ENCODE data around the gene APOF. TPM values are rescaled to one million over a fixed set of nuclear protein-coding genes. Genes with fewer than 3 reads are reported as not detected.
A peak's percentile ranks its signal among the peaks of the same experiment; 100 is the strongest.
"Not testable (repeated sequence)": the region's sequence is repeated elsewhere in the genome, so short reads cannot be mapped to it uniquely, and the experiment has no call there.

The APOF gene, protein sequence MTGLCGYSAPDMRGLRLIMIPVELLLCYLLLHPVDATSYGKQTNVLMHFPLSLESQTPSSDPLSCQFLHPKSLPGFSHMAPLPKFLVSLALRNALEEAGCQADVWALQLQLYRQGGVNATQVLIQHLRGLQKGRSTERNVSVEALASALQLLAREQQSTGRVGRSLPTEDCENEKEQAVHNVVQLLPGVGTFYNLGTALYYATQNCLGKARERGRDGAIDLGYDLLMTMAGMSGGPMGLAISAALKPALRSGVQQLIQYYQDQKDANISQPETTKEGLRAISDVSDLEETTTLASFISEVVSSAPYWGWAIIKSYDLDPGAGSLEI
- total RNA-seq: not detected in 2 replicates
- long read RNA-seq: 0 reads

DNA sequence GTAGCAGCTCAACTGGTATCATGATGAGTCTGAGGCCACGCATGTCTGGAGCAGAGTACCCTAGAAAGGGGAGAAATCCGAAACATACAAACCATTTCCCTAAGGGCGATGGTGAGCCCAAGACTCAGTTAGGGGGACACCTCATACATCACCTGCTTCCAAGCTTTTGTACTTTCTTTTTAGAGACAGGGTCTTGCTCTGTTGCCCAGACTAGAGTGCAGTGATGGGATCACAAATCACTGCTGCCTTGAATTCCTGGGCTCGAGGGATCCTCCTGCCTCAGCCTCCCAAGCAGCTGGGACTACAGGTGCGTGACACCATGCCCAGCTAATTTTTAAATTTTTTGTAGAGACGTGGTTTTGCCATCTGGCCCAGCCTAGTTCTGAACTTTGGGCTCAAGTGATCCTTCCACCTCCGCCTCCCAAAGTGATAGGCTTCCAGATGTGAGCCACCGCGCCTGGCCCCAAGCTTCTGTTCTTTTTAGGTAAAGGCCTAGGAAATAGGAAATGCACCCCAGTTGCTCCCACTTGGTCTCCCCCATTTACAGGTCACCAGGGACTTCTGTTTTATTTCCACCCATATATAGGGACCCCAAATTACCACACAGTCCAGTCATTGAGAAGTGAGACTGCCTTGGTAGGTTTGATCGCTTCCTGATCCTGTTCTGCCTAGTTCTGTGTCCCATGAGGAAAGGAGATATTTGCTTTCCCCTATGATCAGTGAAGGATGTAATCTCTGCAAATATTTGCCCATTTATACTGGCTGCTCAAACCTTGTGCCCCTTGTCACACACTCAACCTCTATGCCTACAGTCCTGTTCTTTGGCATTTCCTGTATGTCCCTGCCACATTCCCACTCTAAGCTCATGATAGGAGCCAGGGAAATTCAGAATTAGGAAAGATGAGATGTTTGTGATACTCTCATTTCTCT is at the start of gene APOF:
Gene APOF (minus strand): TSS at position 728 of the 930 bp plus-strand sequence. CDS start 112 bp downstream, at position 616.
- peak within 1 kb of the TSS; percentile 96 for H3K4me3 Mint-ChIP-seq
- no peak within 1 kb of the TSS for H3K27ac Mint-ChIP-seq (ENCODE audit: unreplicated experiment)
- no peaks in the 10 kb centered on the region for H3K9me3 Mint-ChIP-seq
- H3K36me3 Mint-ChIP-seq (ENCODE audit: low read depth): no peaks in the 10 kb centered on the region
- DNase-seq (ENCODE audit: low read depth, low spot score): no peak
- no peak for TF ChIP-seq CTCF (conservative IDR thresholded peaks at IDR 0.05)
- peaks cover 13% of the 10 kb centered on the region for H3K27me3 Mint-ChIP-seq (ENCODE audit: low read depth)
- peaks cover 19% of the 10 kb centered on the region for H3K4me1 Mint-ChIP-seq

- Mint-ChIP-seq H3K4me3 (no peak overlapping the region), H3K4me1 (no peaks in the 10 kb centered on the region), H3K27me3 (ENCODE audit: low read depth) (no peaks in the 10 kb centered on the region), H3K36me3 (ENCODE audit: low read depth) (no peaks in the 10 kb centered on the region), H3K9me3 (no peaks in the 10 kb centered on the region), H3K27ac (ENCODE audit: unreplicated experiment) (no peak overlapping the region)
- no peak for TF ChIP-seq CTCF (conservative IDR thresholded peaks at IDR 0.05)
- DNase-seq (ENCODE audit: low read depth, low spot score): no peak
Measured at GRCh38 chr12:56411781-56412639, 49.4 kb upstream of the APOF start.

DNA sequence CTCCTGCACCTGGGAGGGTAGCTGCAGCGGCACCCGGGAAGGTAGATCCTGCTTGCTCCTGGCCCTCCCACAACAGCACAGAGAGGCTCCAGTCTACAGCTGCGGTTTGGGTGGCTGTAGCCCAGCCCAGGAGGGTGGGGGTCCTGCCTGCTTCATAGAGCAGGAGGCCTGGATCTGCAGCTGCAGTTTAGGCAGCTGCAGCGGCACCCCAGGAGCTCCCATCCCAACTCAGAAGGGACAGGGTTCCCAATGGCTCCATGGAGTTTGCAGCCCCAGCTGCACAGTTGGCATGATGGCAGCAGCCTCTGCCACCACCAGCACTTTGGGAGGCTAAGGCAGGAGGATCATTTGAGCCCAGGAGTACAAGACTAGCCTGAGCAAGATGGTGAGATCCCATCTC is 48.1 kb upstream of the APOF start:
- Mint-ChIP-seq H3K36me3 (ENCODE audit: low read depth) (no peaks in the 10 kb centered on the region), H3K27me3 (ENCODE audit: low read depth) (no peaks in the 10 kb centered on the region), H3K27ac (ENCODE audit: unreplicated experiment) (no peak overlapping the region), H3K4me1 (no peaks in the 10 kb centered on the region), H3K4me3 (no peak overlapping the region), H3K9me3 (no peaks in the 10 kb centered on the region)
- TF ChIP-seq CTCF (conservative IDR thresholded peaks at IDR 0.05): no peak
- no peak for DNase-seq (ENCODE audit: low read depth, low spot score)

GRCh38 chr12:56408799-56409417 is 46.3 kb upstream of the APOF start:
- Mint-ChIP-seq H3K27me3 (ENCODE audit: low read depth) (no peaks in the 10 kb centered on the region), H3K4me3 (no peak overlapping the region), H3K27ac (ENCODE audit: unreplicated experiment) (no peak overlapping the region), H3K4me1 (no peaks in the 10 kb centered on the region), H3K36me3 (ENCODE audit: low read depth) (no peaks in the 10 kb centered on the region), H3K9me3 (peaks cover 2% of the 10 kb centered on the region)
- TF ChIP-seq CTCF (conservative IDR thresholded peaks at IDR 0.05): no peak
- DNase-seq (ENCODE audit: low read depth, low spot score): no peak

DNA sequence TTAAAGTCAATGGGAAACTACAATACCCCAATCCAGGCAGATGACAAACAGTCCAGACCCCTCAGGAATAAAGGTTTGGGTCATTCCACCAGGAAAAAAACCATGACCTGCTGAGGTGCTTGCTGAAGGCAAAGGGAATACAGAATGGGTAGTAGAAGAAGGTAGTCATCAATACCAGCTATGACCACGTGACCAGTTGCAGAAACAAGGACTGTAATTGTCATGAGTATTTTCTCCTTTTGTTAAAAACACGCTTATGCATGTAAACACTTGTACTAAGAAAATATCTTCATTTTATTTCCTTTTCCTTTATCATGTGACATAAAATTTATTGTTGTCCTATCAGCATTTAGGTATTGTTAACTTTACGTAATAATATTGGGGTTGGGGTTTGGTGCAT is 41.6 kb upstream of the APOF start:
- H3K27me3 Mint-ChIP-seq (ENCODE audit: low read depth); H3K4me1 Mint-ChIP-seq; H3K36me3 Mint-ChIP-seq (ENCODE audit: low read depth); H3K27ac Mint-ChIP-seq (ENCODE audit: unreplicated experiment); H3K9me3 Mint-ChIP-seq; H3K4me3 Mint-ChIP-seq; DNase-seq (ENCODE audit: low read depth, low spot score): not testable (repeated sequence)

DNA sequence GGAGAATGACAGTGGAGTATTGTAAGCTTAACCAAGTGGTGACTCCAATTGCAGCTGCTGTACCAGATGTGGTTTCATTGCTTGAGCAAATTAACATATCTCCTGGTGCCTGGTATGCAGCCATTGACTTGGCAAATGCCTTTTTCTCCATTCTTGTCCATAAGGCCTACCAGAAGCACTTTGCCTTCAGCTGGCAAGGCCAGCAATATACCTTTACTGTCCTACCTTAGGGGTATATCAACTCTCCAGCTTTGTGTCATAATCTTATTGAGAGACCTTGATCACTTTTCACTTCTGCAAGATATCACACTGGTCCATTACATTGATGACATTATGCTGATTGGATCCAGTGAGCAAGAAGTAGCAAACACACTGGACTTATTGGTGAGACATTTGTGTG is 39.0 kb upstream of the APOF start:
- H3K4me3 Mint-ChIP-seq; H3K36me3 Mint-ChIP-seq (ENCODE audit: low read depth); H3K27ac Mint-ChIP-seq (ENCODE audit: unreplicated experiment); H3K27me3 Mint-ChIP-seq (ENCODE audit: low read depth); H3K4me1 Mint-ChIP-seq; DNase-seq (ENCODE audit: low read depth, low spot score): not testable (repeated sequence)
- H3K9me3 Mint-ChIP-seq: peaks cover 14% of the 10 kb centered on the region

- not testable (repeated sequence) for DNase-seq (ENCODE audit: low read depth, low spot score)
Measured at GRCh38 chr12:56401125-56401524, 38.5 kb upstream of the APOF start.

DNA sequence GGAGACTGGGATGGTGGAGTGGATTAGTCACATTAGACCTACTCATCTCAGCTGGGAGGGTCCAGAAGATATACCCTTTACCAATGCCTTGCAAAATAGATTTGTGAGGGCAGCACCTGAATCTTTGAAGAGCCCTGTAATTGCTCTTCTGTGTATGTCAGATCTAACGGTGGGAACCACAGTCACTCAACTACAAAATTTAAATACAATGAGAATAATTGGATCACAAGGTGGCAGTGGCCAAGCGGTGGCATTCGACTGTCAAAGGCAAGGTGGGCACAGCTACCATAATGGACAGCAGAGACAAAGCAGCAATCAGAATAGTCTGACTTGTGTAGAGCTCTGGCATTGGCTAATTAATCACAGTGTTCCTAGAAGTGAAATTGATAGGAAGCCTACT is 36.8 kb upstream of the APOF start:
- not testable (repeated sequence) for H3K27ac Mint-ChIP-seq (ENCODE audit: unreplicated experiment); H3K36me3 Mint-ChIP-seq (ENCODE audit: low read depth); DNase-seq (ENCODE audit: low read depth, low spot score); H3K4me3 Mint-ChIP-seq; H3K27me3 Mint-ChIP-seq (ENCODE audit: low read depth); H3K4me1 Mint-ChIP-seq
- peaks cover 14% of the 10 kb centered on the region for H3K9me3 Mint-ChIP-seq

More at GRCh38 chr12:56401125-56401524, 38.5 kb upstream of the APOF start:
- H3K4me3 Mint-ChIP-seq; H3K4me1 Mint-ChIP-seq; H3K36me3 Mint-ChIP-seq (ENCODE audit: low read depth); H3K27me3 Mint-ChIP-seq (ENCODE audit: low read depth); H3K27ac Mint-ChIP-seq (ENCODE audit: unreplicated experiment): not testable (repeated sequence)
- H3K9me3 Mint-ChIP-seq: peaks cover 14% of the 10 kb centered on the region

All from neural crest cell (in vitro differentiated cells).